Left lung (tissue), 10 donors: ENCODE data around the gene ZCCHC8. TPM values are rescaled to one million over a fixed set of nuclear protein-coding genes. Genes with fewer than 3 reads are reported as not detected.

ENCODE experiments used
- ATAC-seq: fragments of 200-7000 bp; cut with Tn5 transposase; one replicate; pipeline ENCODE4 v1.9.1; 2020; ENCODE audit warnings: moderate library complexity
- DNase-seq, 4 donors: peaks; one replicate each; pipeline ENCODE4 v3.0.0-alpha.2; 2013 to 2020
- H3K27ac ChIP-seq, 2 donors: fragments of 200-600 bp; sonication (generic) in 1 of 2; one replicate each; pipeline versions ENCODE4 v1.5.0 to v1.8.0; 2020 to 2021
- H3K27me3 ChIP-seq, 2 donors: fragments of 200-600 bp; sonication (generic) in 1 of 2; one replicate each; pipeline versions ENCODE4 v1.5.0 to v1.8.0; 2020 to 2021
- H3K36me3 ChIP-seq, 2 donors: fragments of 200-600 bp; sonication (generic) in 1 of 2; one replicate each; pipeline versions ENCODE4 v1.5.0 to v1.8.0; 2020 to 2021
- H3K4me1 ChIP-seq, 2 donors: fragments of 200-600 bp; one replicate each; pipeline ENCODE4 v1.8.0; 2021
- H3K4me3 ChIP-seq, 2 donors: fragments of 200-600 bp; sonication (generic) in 1 of 2; one replicate each; pipeline versions ENCODE4 v1.5.0 to v1.8.0; 2020 to 2021; ENCODE audit warnings: mild to moderate bottlenecking in 1 of 2
- H3K9me3 ChIP-seq, 2 donors: fragments of 200-600 bp; sonication (generic) in 1 of 2; one replicate each; pipeline versions ENCODE4 v1.5.0 to v1.8.0; 2020 to 2021
- CTCF ChIP-seq, 2 donors: fragments of 200-600 bp; sonication (generic) in 1 of 2; IDR thresholded peaks; one replicate each; pipeline versions ENCODE4 v1.5.0 to v1.8.0; 2021; ENCODE audit warnings: antibody characterized with exemption in 2 of 2
- intact Hi-C, 2 donors: fragments of 100-400 bp; cut with DNase I; formaldehyde crosslinking; loops; one replicate each; pipeline versions ENCODE4 v1.11.2 to v1.14.2; 2022
- polyA plus RNA-seq, 6 donors: library from polyadenylated mRNA; unstranded; fragments of 120-200 nt; gene quantifications; one replicate each; pipeline ENCODE4 v1.2.1, GENCODE V29; 2013; ENCODE audit not compliant: insufficient read length in 6 of 6
- total RNA-seq, 2 donors: library from RNA; stranded (reverse); fragmentation: NEBNext Ultra II Directional; extraction: Animal tissue kit (Norgen Biotek cat#: 25700); gene quantifications; one replicate each; pipeline ENCODE4 v1.2.1, GENCODE V29; 2021
- donor health status: DM: no; HTN: yes; CAD: no.
- donor health status: DM: no; HTN: no; CAD: no.

Gene ZCCHC8
- total and polyA plus RNA-seq, 8 donors, result 18.1 to 59.0 (median 48.0) TPM

DNA sequence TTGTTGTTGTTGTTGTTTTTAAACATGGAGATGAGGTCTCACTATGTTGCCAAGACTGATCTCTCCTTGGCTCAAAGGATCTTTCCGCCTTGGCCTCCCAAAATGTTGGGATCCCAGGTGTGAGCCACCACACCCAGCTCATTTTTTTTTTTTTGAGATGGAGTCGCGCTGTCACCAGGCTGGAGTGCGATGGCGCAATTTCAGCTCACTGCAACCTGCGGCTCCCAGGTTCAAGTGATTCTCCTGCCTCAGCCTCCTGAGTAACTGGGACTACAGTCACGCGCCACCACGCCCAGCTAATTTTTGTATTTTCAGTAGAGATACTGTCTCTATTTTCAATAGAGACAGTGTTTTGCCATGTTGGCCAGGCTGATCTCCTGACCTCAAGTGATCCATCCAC is 73.3 kb downstream of the ZCCHC8 start:
- Histone ChIP-seq H3K9me3 (no peaks in the 10 kb centered on the region), H3K4me3 (no peak overlapping the region), H3K36me3 (no peaks in the 10 kb centered on the region), H3K27ac (no peak overlapping the region), H3K27me3 (no peaks in the 10 kb centered on the region), H3K4me1 (peaks cover 7 to 14% of the 10 kb centered on the region in 2 donors)
- no peak for ATAC-seq
- no peak for TF ChIP-seq CTCF (IDR thresholded peaks at IDR 0.05)
- DNase-seq, result no peak
- intact Hi-C loops, result no loop called here

GRCh38 chr12:122423258-122424165 is 77.2 kb downstream of the ZCCHC8 start:
- peak overlapping the region; percentile 75 to 85 for H3K27ac ChIP-seq
- intact Hi-C loops, result no loop called here
- H3K4me1 ChIP-seq, result peaks cover 17 to 43% of the 10 kb centered on the region in 2 donors
- TF ChIP-seq CTCF (IDR thresholded peaks at IDR 0.05), result no peak
- no peaks in the 10 kb centered on the region for H3K27me3 ChIP-seq
- H3K9me3 ChIP-seq, result no peaks in the 10 kb centered on the region
- peak overlapping the region; percentile 33 to 90 for H3K4me3 ChIP-seq
- no peaks in the 10 kb centered on the region for H3K36me3 ChIP-seq
- ATAC-seq (peak; percentile 26), DNase-seq (peak in 3 of 4 donors; percentile 22 to 39 (median 37))

- peak in 2 of 4 donors; percentile 21 to 38 for DNase-seq
Measured at GRCh38 chr12:122422730-122423257, 77.9 kb downstream of the ZCCHC8 start.

GRCh38 chr12:122421821-122422729 is 78.7 kb downstream of the ZCCHC8 start, which contains the start of gene CLIP1:
CLIP1 (minus strand) TSS chr12:122422669; CDS start chr12:122380452, 42,217 bp downstream.
- intact Hi-C loops, result no loop called here
- Histone ChIP-seq H3K27ac (peak within 1 kb of the TSS; percentile 98 to 99), H3K4me1 (peaks cover 17 to 50% of the 10 kb centered on the region in 2 donors), H3K27me3 (no peaks in the 10 kb centered on the region), H3K4me3 (peak within 1 kb of the TSS; percentile 74 to 90), H3K9me3 (no peaks in the 10 kb centered on the region), H3K36me3 (no peaks in the 10 kb centered on the region)
- peak; percentile 18 to 25 for TF ChIP-seq CTCF (IDR thresholded peaks at IDR 0.05)
- ATAC-seq, result peak; percentile 80
- peak; percentile 54 to 92 (median 66) for DNase-seq

More at GRCh38 chr12:122422730-122423257, 77.9 kb downstream of the ZCCHC8 start:
- intact Hi-C loops, result no loop called here
- peak overlapping the region; percentile 33 to 90 for H3K4me3 ChIP-seq
- H3K27me3 ChIP-seq, result no peaks in the 10 kb centered on the region
- H3K36me3 ChIP-seq, result no peaks in the 10 kb centered on the region
- no peak for TF ChIP-seq CTCF (IDR thresholded peaks at IDR 0.05)
- ATAC-seq, result peak; percentile 12
- peaks cover 17 to 48% of the 10 kb centered on the region in 2 donors for H3K4me1 ChIP-seq
- no peaks in the 10 kb centered on the region for H3K9me3 ChIP-seq
- H3K27ac ChIP-seq, result peak overlapping the region; percentile 75 to 85

Other genes starting within 250 kb of the ZCCHC8 start
- 10 to 100 TPM; 18.7 to 21.4 TPM for gene VPS33A, start 234.4 kb downstream of the ZCCHC8 start, total RNA-seq
- 10 to 100 TPM; 13.3 to 17.2 (median 16.3) TPM for gene VPS33A, start 234.4 kb downstream of the ZCCHC8 start, polyA plus RNA-seq
- gene CLIP1, start 78.3 kb downstream of the ZCCHC8 start, total RNA-seq, result 100 to 1,000 TPM in 1 of 2 donors, 10 to 100 TPM in 1; 85.1 to 104 TPM
- 10 to 100 TPM; 31.2 to 34.2 (median 32.7) TPM for gene CLIP1, start 78.3 kb downstream of the ZCCHC8 start, polyA plus RNA-seq
- 10 to 100 TPM; 49.6 to 63.5 TPM for gene RSRC2, start 26.0 kb upstream of the ZCCHC8 start, total RNA-seq
- gene RSRC2, start 26.0 kb upstream of the ZCCHC8 start, polyA plus RNA-seq, result 100 to 1,000 TPM; 203 to 283 (median 213) TPM
- 10 to 100 TPM; 13.6 to 25.5 TPM for gene KNTC1, start 26.3 kb upstream of the ZCCHC8 start, total RNA-seq
- 10 to 100 TPM; 44.9 to 64.7 (median 57.2) TPM for gene KNTC1, start 26.3 kb upstream of the ZCCHC8 start, polyA plus RNA-seq
- gene HCAR2, start 202.4 kb upstream of the ZCCHC8 start, total RNA-seq, result 1 to 10 TPM; 3.3 to 5.1 TPM
- under 1 TPM; 0.10 to 0.33 (median 0.19) TPM for gene HCAR2, start 202.4 kb upstream of the ZCCHC8 start, polyA plus RNA-seq
- gene HCAR3, start 215.9 kb upstream of the ZCCHC8 start, total RNA-seq, result 1 to 10 TPM; 2.1 to 2.8 TPM
- under 1 TPM in 4 of 6 donors, not detected in 2; 0.07 to 0.17 (median 0.15) TPM for gene HCAR3, start 215.9 kb upstream of the ZCCHC8 start, polyA plus RNA-seq
- under 1 TPM; 0.47 to 0.55 TPM for gene HCAR1, start 229.9 kb upstream of the ZCCHC8 start, total RNA-seq
- under 1 TPM; 0.29 to 0.66 (median 0.57) TPM for gene HCAR1, start 229.9 kb upstream of the ZCCHC8 start, polyA plus RNA-seq